Measurements from ENCODE around the gene LACTBL1.

DNA sequence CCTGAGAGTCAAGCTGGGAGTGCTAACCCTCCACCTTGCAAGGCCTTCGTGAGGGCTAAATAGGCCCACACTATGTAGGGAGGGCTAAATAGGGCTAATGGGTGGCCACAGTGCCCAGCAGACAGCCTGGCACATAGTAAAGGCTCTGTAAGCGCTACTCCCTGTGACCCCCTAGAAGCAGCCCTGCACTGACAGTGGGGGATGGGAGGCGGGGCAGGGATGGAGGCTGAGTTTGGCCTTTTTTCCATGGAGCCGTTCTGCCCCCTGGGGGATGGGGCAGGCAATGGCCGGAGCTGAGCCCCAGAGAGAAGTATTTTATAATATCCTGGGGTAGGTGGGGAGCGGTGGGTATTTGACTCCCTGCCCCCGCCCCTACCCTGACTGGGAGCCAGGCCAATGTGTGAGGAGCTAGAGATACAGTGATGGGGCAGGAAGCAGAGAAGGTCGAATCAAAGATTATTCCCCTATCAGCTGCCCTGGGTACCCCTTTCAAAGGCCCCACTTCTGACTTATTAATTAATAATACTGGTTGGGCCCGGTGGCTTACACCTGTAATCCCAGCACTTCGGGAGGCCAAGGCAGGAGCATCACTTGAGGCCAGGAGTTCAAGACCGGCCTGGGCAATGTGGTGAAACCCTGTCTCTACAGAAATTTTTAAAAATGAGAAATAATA lies 42.3 kb downstream of the LACTBL1 start:
- TF ChIP-seq, protein P1, sequence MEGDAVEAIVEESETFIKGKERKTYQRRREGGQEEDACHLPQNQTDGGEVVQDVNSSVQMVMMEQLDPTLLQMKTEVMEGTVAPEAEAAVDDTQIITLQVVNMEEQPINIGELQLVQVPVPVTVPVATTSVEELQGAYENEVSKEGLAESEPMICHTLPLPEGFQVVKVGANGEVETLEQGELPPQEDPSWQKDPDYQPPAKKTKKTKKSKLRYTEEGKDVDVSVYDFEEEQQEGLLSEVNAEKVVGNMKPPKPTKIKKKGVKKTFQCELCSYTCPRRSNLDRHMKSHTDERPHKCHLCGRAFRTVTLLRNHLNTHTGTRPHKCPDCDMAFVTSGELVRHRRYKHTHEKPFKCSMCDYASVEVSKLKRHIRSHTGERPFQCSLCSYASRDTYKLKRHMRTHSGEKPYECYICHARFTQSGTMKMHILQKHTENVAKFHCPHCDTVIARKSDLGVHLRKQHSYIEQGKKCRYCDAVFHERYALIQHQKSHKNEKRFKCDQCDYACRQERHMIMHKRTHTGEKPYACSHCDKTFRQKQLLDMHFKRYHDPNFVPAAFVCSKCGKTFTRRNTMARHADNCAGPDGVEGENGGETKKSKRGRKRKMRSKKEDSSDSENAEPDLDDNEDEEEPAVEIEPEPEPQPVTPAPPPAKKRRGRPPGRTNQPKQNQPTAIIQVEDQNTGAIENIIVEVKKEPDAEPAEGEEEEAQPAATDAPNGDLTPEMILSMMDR (conservative IDR thresholded peaks at IDR 0.05 in 1 of 2, IDR thresholded peaks at IDR 0.05 in 1 of 2; ENCODE audit: low read depth in 1 of 2, low read length in 2 of 2): peak; percentile 86 to 91
- no peak for TF ChIP-seq EZH2 (IDR thresholded peaks at IDR 0.05; ENCODE audit: low read length, missing control alignments)
